CD4-positive, alpha-beta T cell treated with Interleukin-4 for 4 hours (primary cell): Measurements from ENCODE around the gene CDH13.

Experiments used
- DNase-seq: peaks from one replicate; pipeline ENCODE4 v3.0.0-alpha.2; 2020

CDH13 gene

GRCh38 chr16:83070416-83071209, 443.8 kb downstream of the CDH13 start:
- no peak for DNase-seq

GRCh38 chr16:83075956-83076355, 449.2 kb downstream of the CDH13 start:
- DNase-seq, result no peak

GRCh38 chr16:83083361-83083760, 456.6 kb downstream of the CDH13 start:
- DNase-seq, result no peak

- DNase-seq, result no peak
Observed at GRCh38 chr16:83085660-83086059, 458.9 kb downstream of the CDH13 start.

- DNase-seq, result no peak
Observed at GRCh38 chr16:83095941-83096692, 469.3 kb downstream of the CDH13 start.

DNA sequence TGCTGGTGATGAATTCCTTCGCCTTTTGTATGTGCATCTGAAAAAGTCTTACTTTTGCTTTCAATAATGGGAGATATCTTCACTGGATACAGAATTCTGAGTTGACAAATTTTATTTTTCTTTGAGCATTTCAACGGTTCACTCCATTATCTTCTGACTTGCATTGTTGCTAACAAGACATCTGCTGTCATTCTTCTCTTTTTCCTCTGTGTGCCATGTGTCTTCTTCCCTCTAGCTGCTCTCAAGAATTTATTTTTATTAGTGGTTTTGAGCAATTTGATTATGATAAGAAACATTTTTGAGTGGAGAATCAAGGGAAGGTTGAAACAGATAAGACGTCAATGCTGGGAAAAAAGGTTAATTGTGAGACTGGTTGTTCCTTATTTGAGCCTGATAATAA, 471.8 kb downstream of the CDH13 start:
- no peak for DNase-seq

GRCh38 chr16:83100679-83101078, 473.9 kb downstream of the CDH13 start:
- no peak for DNase-seq

DNA sequence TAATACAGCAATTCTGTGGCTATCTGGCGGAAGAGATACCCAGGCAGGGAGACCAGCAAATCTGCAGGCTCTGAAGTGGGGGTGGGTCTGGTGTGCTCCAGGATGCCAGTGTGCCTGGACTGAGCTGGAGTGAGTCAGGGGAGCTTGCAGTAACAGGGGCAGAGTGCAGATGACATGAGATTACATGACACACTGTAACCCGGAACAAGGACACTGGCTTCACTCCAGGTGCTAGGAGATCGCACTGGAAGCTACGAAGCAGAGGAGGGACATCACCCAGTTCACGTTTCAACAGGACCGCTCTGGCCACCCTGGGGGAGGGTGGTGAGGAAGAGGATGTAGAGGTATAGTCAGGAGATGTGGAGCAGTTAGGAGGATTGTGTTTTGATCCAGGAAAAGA, 475.6 kb downstream of the CDH13 start:
- no peak for DNase-seq

DNA sequence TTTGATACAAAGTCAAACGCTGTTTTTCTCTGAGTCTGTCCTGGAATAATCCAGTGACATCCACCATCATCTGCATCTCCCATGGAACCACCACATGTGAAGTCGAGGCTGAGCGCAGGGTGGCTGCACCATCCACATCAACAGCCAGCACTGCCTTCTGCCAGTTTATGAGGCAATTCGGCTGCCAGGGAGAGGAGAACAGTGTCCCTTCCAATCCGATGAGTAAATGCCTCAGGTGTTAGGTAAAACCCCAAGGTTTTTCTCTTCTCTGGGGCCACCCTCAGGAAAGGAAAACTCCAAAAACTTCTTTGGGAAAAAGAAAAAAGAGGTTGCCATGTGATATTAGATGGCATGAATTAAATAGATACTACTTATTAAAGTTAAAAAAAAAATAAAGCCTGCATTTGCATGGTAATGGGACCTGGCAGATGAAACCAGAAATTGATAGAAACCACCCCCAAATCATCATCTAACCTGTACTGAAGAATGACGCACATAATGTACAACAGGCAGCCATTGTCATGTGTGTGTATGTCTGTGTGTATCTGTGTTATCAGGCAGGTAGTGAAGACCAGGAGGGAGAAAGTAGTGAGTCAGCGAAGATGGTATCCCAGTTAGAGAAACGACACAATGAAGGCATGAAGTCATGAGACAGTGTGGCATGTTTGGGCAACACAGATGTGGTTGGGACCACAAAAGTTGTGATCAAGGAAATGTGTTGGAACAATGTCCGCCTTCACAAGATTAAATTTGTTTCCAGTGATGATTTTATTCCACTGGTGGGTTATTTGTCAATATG, 478.7 kb downstream of the CDH13 start:
- DNase-seq, result no peak

DNA sequence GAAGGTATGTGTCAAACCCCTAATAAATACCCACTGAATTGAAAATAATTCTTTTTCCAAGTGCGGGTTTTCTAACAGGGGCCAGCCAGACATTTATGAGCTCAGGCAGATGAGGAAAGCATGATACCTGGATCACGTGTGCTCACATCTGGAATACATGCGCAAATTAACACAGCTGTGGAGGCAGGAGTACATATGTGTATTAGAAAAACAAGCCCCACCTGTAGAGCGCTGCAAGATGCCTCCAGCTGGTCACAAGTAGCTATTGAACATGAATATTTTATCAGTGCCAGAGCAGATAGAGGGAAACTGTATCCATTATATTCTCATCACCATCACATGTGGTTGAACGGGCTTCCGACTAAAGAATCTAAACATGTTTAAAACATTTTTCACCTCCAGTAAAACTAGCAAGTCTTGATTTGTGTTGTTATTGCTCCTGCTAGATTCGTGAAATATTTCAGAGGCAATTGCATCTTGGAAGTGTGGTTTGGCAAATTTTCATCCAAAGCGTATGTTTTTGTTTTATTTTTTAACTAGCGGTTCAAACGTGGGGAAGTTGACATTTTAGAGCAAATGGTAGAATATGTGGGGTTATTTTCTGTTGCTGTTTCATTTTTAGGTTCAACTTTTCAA, 482.8 kb downstream of the CDH13 start:
- no peak for DNase-seq

DNA sequence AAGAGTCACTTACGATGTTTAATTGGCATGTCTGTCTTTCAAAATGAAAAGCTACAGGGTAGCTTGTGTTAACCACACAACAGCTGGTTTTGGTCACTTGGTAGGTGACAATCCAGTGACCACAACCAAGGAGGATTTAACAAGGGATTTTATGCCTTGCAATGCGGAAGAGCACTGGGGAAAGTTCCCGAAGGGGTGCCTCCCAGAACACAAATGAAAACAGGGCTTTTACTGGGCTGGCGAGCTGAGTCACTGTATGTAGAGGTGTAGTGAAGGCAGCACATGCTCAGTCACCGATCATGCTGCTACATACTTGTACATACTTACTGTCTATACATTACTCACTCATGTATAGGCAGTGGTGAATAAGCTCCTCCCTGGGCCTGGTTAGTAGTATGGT, 483.5 kb downstream of the CDH13 start:
- no peak for DNase-seq

GRCh38 chr16:83113317-83113716, 486.5 kb downstream of the CDH13 start:
- DNase-seq, result no peak

DNA sequence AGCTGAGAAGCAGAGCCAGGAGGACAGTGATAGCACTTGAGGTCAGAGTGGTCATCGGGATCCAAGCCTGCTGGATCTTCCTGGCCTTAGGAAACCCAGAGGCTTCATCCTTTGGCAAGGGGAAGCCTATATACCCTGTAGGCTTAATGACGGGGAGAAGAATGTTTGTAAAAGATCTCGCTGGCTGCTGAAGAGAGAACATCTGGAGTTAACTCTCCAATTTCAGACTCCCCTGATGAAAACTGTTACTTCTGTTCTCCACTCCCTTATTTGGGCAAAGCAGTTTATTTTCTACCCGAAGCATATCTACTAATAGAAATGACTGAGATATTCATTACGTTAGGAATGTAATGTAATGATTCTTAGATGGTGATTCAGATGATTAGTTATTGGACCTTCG, 487.0 kb downstream of the CDH13 start:
- DNase-seq, result no peak

DNA sequence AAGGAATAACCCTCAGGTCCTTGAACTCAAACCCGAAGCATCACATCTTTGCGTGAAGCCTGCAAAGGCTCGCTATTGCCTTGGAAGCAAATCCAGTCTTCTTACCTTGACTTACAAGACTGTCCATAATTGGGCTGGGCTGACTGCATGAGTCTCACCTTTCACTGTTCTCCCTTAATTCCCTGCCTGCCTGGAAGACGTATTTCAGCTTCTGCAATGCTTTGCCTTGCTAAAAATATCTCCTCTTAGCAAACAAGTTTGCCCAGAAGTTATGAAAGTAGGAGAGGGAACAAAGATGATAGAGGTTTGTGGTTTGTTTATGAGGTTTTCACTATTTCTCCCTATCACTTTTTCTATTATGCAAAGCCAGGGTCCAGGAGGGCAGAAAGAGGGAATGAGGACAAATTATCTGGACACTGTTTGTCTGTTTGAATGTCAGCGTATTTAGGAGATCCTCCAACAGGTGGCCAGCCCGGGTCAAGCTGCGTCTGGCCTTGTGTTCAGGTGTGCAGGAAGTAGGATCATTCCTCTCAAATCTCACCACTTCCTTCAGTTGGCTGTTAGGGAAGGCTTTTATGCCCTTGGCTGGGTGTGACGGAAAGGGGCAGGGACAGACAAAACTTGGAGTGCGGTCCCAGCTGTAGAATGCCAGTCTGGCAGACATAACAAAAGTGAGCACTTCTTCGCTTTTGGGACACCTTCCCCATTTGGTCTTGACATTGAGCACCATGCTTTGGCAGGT, 488.9 kb downstream of the CDH13 start:
- DNase-seq, result no peak

GRCh38 chr16:83116274-83116892, 489.6 kb downstream of the CDH13 start:
- DNase-seq, result no peak

GRCh38 chr16:83117810-83118209, 491.0 kb downstream of the CDH13 start:
- no peak for DNase-seq

- no peak for DNase-seq
Observed at GRCh38 chr16:83118365-83118764, 491.6 kb downstream of the CDH13 start.

GRCh38 chr16:83125999-83126568, 499.3 kb downstream of the CDH13 start:
- DNase-seq, result no peak

- DNase-seq, result no peak
Observed at GRCh38 chr16:83128041-83128440, 501.3 kb downstream of the CDH13 start.

GRCh38 chr16:83130039-83130438, 503.3 kb downstream of the CDH13 start:
- no peak for DNase-seq

DNA sequence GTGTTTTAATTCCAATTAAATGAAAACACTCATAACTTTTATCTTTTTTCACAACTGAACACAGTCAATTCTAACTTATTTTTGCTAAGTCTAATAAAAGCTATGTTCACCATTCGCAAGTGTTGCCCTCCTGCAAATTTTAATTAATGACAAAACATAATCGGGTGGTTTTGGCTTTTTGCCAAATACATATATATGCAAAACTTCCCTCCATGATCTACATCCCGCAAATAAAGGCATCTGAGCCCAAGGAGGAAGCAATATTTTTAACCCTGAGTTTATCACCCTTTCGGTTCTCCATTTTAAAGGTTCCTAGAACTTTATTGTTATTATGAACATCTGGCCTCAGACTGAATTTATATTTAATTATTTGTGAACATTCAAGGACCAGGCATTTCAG, 507.9 kb downstream of the CDH13 start:
- DNase-seq, result no peak

DNA sequence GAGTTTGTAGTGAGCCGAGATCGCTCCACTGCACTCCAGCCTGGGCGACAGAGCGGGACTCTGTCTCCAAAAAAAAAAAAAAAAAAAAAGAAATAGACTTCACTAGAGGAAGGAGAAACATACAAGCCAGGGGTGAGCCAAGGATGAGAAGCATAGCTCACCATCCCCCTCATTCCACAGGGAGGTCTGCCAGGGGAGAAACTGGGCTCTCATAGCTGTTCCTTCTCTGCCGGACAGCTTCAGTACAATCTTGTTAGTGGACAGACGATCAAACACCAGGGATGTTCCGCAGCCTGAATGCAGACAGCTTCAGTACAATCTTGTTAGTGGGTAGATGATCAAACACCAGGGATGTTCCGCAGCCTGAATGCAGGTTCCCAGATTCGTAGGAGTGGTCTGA, 509.6 kb downstream of the CDH13 start:
- no peak for DNase-seq
